ENCODE measurements around the gene LRP8. TPM values are rescaled to one million over a fixed set of nuclear protein-coding genes. Genes with fewer than 3 reads are reported as not detected.

The LRP8 gene
- total RNA-seq, 1 experiment from 2014 or later: 35.4 TPM

GRCh38 chr1:53305650-53306049 is 22.2 kb downstream of the LRP8 start:
- DNase-seq (ENCODE audit: low read depth): no peak

DNA sequence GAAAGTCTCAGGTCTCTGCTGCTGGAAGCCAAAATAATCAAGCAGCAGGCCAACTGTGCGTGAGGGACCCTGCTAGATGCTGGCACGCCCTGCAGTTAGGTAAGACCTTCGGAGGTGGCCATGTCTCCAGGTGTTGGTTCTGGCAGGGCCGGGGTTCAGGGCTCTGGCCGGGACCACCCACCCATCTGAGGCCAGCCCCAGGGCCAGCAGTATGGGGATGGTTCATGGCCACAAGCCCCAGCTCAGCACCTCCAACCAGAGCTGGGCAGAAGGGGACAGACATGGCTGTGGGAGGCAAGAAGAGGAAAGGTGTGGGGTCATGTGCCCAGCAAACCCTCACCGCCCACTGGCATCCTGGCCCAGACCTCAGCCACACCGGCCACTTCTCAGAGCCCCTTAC is 23.3 kb downstream of the LRP8 start:
- no peak for DNase-seq (ENCODE audit: low read depth)

DNA sequence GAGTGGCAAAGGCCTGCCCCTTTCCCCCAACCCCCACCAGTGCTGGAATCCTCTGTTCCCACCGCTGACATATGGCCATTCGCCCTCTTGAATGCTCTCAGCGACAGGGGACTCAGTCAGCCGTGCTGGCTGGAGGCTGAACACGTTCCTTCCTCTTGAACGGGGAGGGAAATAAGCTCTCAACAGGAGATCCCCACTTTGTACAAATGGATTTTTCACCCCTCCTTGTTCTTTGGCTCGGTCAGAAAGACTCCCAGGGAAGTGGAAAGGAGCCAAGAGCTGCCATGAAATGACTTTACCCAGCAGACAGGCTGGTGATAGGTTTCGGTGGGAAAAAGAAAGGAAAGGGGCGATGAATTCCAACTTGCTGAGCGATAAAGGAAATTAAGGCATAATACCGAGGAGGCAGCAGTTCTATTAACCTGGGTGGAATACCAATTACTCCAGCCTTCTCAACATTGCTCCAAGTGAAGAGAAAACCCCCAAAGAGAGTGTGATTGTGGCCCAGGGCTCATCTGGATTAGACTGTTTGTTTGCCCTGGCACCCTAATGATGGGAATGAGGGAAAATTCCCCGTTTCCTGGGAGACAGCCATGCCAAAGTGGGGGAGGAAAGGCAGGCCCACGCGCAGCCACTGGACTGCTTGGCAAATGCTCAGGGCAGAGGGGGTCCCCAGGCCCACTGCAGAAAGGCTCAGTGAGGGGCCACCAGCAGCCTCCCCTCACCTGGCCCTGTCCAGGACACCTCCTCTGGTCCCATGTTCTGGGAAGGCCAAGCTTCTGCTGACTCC is 23.9 kb downstream of the LRP8 start:
- no peak for DNase-seq (ENCODE audit: low read depth)

- DNase-seq (ENCODE audit: low read depth): no peak
Measured at GRCh38 chr1:53303243-53303642, 24.6 kb downstream of the LRP8 start.

- DNase-seq (ENCODE audit: low read depth): no peak
Measured at GRCh38 chr1:53299233-53299632, 28.6 kb downstream of the LRP8 start.

GRCh38 chr1:53298045-53298637 is 29.7 kb downstream of the LRP8 start:
- DNase-seq (ENCODE audit: low read depth): no peak

- DNase-seq (ENCODE audit: low read depth): no peak
Measured at GRCh38 chr1:53297195-53297594, 30.7 kb downstream of the LRP8 start.

GRCh38 chr1:53296117-53296749 is 31.6 kb downstream of the LRP8 start:
- DNase-seq (ENCODE audit: low read depth): no peak

DNA sequence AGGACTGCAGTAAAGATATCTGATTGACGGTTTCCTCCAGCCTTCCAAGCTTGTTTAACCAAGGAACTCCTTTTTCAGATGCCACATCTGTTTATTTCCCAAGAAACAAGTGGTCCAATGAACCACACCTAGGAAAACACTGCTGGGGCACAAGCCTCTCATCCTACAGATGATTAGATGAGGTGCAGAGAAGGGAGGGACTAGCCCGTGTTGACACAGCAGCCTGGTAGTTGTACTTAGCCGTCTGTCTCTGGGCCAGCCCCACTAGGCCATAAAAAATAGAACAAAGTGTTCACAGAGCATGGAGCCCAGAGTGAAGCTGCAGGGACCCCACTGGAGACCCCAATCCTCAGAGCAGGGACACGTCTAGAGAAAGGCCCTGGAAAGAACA is 32.1 kb downstream of the LRP8 start:
- DNase-seq (ENCODE audit: low read depth): no peak

DNA sequence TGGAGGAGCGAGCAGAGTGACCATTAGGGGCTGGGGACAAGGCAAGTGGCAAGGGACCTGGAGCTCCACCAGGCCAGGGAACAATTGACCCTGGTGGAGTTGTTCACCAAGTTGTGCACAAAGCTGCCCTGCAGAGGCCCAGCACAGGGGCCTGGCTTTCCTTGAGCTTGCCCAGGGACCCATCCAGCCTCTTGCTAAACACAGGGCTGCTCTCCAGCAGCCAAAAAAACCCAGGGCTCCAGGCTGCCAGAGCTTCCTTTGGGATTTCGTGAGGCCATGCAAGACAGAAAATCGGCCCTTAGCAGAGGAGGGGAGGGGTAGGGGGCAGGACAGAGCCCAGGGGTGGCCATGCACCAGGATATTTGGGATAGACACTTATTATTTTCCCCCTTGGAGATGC is 32.6 kb downstream of the LRP8 start:
- DNase-seq (ENCODE audit: low read depth): no peak

DNA sequence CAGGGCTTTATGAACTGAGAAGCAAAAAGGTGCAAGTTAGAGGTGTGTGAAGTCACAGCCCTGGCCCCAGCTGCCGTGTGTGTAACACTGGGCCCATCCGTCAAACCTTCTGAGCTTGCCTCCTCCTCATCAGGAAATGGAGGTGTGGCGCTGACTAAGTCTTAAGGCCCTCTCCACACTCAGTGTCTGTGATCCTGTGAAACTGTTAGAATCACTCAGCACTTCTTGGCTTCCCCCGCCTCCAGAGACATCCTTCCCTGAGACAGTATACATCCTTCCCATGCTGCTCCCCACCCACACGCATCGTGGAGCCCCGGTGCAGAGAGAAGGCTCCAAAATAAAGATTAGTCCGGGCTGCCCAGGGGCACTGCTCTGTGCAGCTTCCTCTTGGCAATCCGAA is 33.3 kb downstream of the LRP8 start:
- peak; percentile 27 for DNase-seq (ENCODE audit: low read depth)

DNA sequence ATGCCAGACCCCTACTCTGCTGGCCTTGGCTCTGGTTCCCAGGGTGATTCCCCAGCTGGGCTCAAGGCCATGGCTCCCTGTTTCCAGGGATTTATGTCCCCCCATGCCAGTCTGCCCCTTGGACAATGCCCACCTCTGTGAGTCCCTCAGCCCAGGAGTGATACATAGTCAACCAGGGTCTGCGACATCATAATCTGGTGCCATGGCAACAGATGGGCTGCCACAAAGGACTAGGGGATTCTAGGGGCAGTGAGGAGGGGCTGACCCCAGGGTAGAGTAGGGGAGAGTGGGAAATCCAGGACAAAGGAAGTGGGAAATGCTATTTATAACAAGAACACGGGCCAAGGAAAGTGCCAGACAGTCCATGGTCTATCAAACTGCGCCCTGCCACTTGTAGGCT is 33.8 kb downstream of the LRP8 start:
- DNase-seq (ENCODE audit: low read depth): no peak

DNA sequence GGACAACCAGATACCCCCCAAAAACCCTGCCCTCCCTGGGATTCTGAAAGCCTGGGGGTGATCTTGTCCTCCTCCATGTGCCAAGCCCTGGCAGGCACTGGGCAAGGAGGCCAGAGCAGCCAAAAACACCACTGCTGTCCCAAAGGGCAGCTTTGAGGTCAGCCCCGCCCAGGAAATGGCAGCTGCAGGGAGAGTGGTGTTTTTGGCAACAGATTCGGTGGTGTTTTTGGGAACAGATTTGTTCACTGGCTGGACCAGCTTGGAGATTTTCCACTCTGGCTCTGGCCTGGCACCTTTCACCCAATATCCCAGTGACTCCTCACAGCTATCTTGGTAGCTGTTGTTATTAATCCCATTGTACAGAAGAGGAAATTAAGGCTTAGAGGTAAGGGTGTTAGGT is 34.7 kb downstream of the LRP8 start:
- peak; percentile 71 for DNase-seq (ENCODE audit: low read depth)

DNA sequence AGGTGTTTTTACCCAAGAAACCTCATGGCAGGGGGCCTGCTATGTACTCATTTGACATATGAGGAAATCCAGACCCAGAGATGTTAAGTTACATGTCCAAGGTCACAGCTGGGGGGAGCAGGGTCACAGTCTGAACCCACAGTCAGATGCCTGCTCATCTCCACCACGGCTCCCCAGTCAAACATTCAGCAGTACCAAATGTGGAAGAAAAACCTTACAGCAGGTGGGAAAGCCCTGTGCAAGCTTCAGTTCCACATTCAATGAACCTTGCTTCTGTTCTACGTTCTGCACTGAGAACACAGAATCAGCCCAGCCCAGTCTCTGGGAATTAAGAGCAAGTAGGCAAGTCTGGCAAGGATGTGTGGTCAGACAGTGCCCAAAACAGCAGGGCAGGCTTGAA is 35.2 kb downstream of the LRP8 start:
- no peak for DNase-seq (ENCODE audit: low read depth)

DNA sequence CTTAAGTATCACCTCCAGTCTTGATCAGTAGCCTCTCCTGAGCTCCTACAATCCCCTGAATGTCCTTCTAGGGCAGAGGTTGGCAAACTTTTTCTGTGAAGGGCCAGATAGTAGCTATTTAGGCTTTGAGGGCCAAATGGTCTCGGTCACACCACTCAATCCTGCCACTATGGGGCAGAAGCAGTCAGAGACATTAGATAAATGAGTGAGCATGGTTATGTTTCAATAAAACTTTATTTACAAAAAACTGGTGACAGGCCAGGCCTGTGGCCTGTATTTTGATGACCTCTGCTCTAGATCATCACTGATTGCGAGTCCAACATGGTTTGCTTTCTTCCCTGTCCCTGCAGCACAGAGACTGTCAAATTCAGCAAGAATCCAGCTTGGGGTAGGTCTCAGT is 36.3 kb downstream of the LRP8 start:
- peak; percentile 15 for DNase-seq (ENCODE audit: low read depth)

- no peak for DNase-seq (ENCODE audit: low read depth)
Measured at GRCh38 chr1:53288790-53289429, 39.0 kb downstream of the LRP8 start.

GRCh38 chr1:53288002-53288789 is 39.7 kb downstream of the LRP8 start:
- no peak for DNase-seq (ENCODE audit: low read depth)

DNA sequence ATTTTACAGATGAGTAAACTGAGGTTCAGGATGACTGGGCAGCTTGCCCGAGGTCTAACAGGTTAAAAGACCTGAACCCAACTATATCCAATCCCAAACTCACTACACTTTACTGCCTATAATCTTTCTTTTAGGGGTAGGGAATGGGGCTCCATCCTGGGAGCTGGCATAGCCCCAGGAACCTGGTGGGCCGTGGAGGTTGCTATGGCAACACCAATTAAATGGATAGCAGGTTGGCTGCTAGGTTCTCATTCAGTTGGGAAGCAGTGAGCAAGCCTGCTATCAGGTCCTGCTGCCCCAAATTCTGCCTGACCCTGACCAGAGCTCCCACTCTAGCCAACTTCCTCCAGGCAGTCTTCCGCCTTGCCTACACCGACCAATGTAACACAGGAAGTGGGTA is 40.9 kb downstream of the LRP8 start:
- no peak for DNase-seq (ENCODE audit: low read depth)

DNA sequence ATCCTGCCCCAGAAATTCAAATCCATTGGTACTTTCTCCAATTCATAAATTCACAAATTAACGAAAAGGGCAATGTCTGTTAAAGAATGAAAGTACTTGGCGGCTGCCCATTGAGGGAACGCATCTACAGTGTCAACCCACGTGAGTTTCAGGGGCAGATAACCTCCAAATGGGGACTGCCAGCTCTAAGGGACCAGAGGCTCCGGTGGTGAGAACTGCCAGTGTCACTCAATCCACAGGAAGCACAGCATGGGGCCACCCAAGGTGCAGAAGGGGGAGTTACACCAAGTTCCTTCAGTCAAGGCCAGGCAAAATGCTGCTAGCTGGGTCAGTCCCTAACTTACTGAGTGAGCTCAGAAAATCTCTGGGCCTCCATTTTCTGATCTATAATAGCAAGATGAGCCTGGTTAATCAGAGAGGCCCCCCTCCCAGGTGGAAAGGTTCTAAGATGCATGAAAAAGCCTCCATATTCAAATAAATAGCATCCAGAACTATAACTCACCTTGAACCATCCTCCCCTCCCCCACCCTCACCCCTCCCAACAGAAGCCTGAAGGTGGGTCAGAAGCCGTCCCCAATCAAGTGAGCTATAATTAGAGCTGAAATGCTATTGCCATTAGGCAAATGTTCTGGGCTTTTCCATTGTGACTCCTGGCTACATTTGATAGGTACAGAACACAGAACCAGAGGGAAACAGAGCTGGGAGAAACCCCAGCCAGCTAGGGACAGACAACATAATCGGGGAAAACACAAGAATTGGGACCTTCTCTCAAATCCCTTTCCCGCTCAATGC is 41.7 kb downstream of the LRP8 start:
- no peak for DNase-seq (ENCODE audit: low read depth)

DNA sequence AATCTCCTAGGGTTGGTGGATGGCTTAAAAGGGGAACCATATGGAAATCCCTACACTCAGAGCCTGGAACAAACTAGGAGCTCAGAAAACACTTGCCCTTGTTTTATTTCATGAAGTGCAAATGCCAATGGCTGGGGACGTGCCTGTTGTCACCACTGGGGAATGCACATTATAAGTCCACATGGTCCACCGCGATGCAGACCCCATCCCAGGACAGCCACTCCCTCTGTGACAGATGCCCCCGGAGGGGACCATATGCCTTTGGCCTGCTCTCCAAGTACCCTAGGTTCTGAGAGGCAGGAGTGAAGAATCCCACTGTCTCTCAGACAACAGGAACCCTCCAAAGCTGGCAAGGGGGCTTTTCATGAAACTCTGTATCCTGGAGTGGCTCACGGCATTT is 42.3 kb downstream of the LRP8 start:
- DNase-seq (ENCODE audit: low read depth): no peak

All from RPMI7951 (cell line).